SU-DHL-6 (cell line): ENCODE measurements around the gene GNG11.

Experiments
- H2AFZ ChIP-seq: fragments of 200-600 bp; sonication (generic); 2 replicates; pipeline ENCODE4 v1.6.1; 2014; ENCODE audit warnings: low read depth, mild to moderate bottlenecking, moderate library complexity, mixed read lengths, antibody characterized with exemption, low read length; ENCODE audit not compliant: severe bottlenecking
- H3F3A ChIP-seq: fragments of 200-600 bp; shearing (Covaris generic); 2 replicates; pipeline ENCODE4 v1.6.0; 2016; ENCODE audit warnings: antibody characterized with exemption, mild to moderate bottlenecking; ENCODE audit not compliant: insufficient read depth
- H3K27ac ChIP-seq: fragments of 200-600 bp; sonication (generic); 2 replicates; pipeline ENCODE4 v1.5.1; 2016; ENCODE audit warnings: low read depth, mild to moderate bottlenecking, low read length, moderate library complexity, mixed read lengths
- H3K27me3 ChIP-seq: fragments of 200-600 bp; sonication (generic), shearing (Covaris generic); 2 replicates; pipeline ENCODE4 v1.6.0; 2014; ENCODE audit warnings: mild to moderate bottlenecking, low read length
- H3K36me3 ChIP-seq: fragments of 200-600 bp; sonication (generic); 2 replicates; pipeline ENCODE4 v1.6.1; 2014; ENCODE audit warnings: mild to moderate bottlenecking, low read length, mixed read lengths
- H3K4me2 ChIP-seq: fragments of 300-600, 200-600 bp; shearing (Covaris generic), sonication (generic); 2 replicates; pipeline ENCODE4 v1.6.0; 2014; ENCODE audit warnings: low read length, low read depth, mild to moderate bottlenecking; ENCODE audit not compliant: poor library complexity, severe bottlenecking
- H3K4me3 ChIP-seq: fragments of 200-600 bp; sonication (generic); 2 replicates; pipeline ENCODE4 v1.5.1; 2014; ENCODE audit warnings: antibody characterized with exemption, low read length, mild to moderate bottlenecking, mixed read lengths; ENCODE audit not compliant: insufficient read depth, poor library complexity, severe bottlenecking
- H3K79me2 ChIP-seq: fragments of 200-600 bp; sonication (generic); 2 replicates; pipeline ENCODE4 v1.6.1; 2014; ENCODE audit warnings: mild to moderate bottlenecking, low read length, moderate library complexity; ENCODE audit not compliant: insufficient read depth
- H3K9ac ChIP-seq: fragments of 200-600 bp; sonication (generic); 2 replicates; pipeline ENCODE4 v1.7.0; 2014; ENCODE audit warnings: mild to moderate bottlenecking, low read length
- H3K9me2 ChIP-seq: fragments of 200-600 bp; sonication (generic); replicated peaks from 2 replicates; pipeline ENCODE4 v1.6.1; 2014; ENCODE audit warnings: low read length; ENCODE audit not compliant: insufficient read depth
- H3K9me3 ChIP-seq: fragments of 200-600 bp; sonication (generic); 2 replicates; pipeline ENCODE4 v1.6.1; 2014; ENCODE audit warnings: low read length, mixed read lengths; ENCODE audit not compliant: insufficient read depth
- H4K20me1 ChIP-seq: fragments of 200-600 bp; sonication (generic); 2 replicates; pipeline ENCODE4 v1.6.1; 2014; ENCODE audit warnings: low read depth, mild to moderate bottlenecking, antibody characterized with exemption, low read length, moderate library complexity, mixed read lengths
- CTCF ChIP-seq: fragments of 200-600 bp; sonication (generic); IDR thresholded peaks from one replicate; pipeline ENCODE4 v1.5.1; 2017; ENCODE audit warnings: antibody characterized with exemption, mild to moderate bottlenecking, low read length, moderate library complexity; ENCODE audit not compliant: insufficient read depth, poor library complexity, severe bottlenecking
- EZH2phosphoT487 ChIP-seq: fragments of 200-600 bp; sonication (generic), shearing (Covaris generic); conservative IDR thresholded peaks from 2 replicates; pipeline ENCODE4 v1.6.1; 2018; ENCODE audit warnings: mild to moderate bottlenecking, antibody characterized with exemption, low read length, moderate library complexity, mixed read lengths

Gene GNG11

GRCh38 chr7:93921607-93922566 is at the start of gene GNG11:
GNG11 (plus strand) TSS chr7:93921735; CDS start chr7:93922138, 403 bp downstream.
- no peak within 1 kb of the TSS for H3K9ac ChIP-seq

DNA sequence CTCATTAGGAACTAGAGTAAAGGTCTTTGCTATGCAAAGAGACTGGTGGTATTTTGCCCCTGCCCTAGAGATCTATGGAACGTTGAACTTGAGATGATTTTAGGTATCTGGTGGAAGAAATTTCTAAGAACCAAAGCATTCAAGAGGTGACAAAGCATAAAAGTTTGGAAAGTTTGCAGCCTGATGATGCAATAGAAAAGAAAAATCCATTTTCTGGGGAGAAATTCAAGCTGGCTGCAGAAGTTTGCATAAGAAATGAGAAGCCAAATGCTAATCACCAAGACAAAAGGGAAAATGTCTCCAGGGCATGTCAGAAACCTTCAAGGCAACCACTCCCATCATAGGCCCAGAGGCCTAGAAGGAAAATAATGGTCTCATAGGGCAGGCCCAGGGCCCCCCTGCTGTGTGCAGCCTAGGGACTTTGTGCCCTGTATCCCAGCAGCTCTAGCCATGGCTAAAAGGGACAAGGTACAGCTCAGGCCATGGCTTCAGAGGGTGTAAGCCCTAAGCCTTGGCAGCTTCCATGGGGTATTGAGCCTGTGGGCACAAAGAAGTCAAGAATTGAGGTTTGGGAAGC is 47.4 kb upstream of the GNG11 start:
- Histone ChIP-seq H3K36me3 (no peaks in the 10 kb centered on the region), H4K20me1 (no peaks in the 10 kb centered on the region), H3K9me3 (no peaks in the 10 kb centered on the region), H3K27ac (no peak overlapping the region), H3K79me2 (no peaks in the 10 kb centered on the region), H3K4me2 (no peak overlapping the region), H3F3A (no peaks in the 10 kb centered on the region), H3K9ac (no peak overlapping the region), H3K27me3 (no peaks in the 10 kb centered on the region), H3K9me2 (no peaks in the 10 kb centered on the region), H3K4me3 (no peak overlapping the region), H2AFZ (no peak overlapping the region)
- TF ChIP-seq EZH2phosphoT487: no peak
- TF ChIP-seq CTCF: no peak

More at GRCh38 chr7:93921607-93922566, at the start of gene GNG11:
- H3K27ac ChIP-seq: no peak within 1 kb of the TSS
- no peak for TF ChIP-seq CTCF
- no peak for TF ChIP-seq EZH2phosphoT487
- H2AFZ ChIP-seq: no peak within 1 kb of the TSS
- H3K36me3 ChIP-seq: no peaks in the 10 kb centered on the region
- no peaks in the 10 kb centered on the region for H3F3A ChIP-seq
- no peak within 1 kb of the TSS for H3K4me2 ChIP-seq
- H3K79me2 ChIP-seq: no peaks in the 10 kb centered on the region
- no peaks in the 10 kb centered on the region for H3K9me3 ChIP-seq
- H3K9me2 ChIP-seq: no peaks in the 10 kb centered on the region
- H3K27me3 ChIP-seq: no peaks in the 10 kb centered on the region
- H3K4me3 ChIP-seq: no peak within 1 kb of the TSS
- no peaks in the 10 kb centered on the region for H4K20me1 ChIP-seq

- Histone ChIP-seq H3K9me2 (no peaks in the 10 kb centered on the region), H3K9me3 (0 out of 2 replicates have a peak, but pooled peaks cover 4% of the 10 kb centered on the region), H3K27me3 (no peaks in the 10 kb centered on the region), H3K36me3 (no peaks in the 10 kb centered on the region), H4K20me1 (no peaks in the 10 kb centered on the region), H3K79me2 (no peaks in the 10 kb centered on the region), H3K9ac (no peak overlapping the region), H3F3A (no peaks in the 10 kb centered on the region), H3K4me2 (no peak overlapping the region), H3K4me3 (no peak overlapping the region), H2AFZ (no peak overlapping the region), H3K27ac (no peak overlapping the region)
- TF ChIP-seq EZH2phosphoT487 (no peak), CTCF (no peak)
Observed at GRCh38 chr7:93877742-93878141, 43.8 kb upstream of the GNG11 start.
